Panc1 (cell line): ENCODE data around the gene MAPK8IP3. TPM values are rescaled to one million over a fixed set of nuclear protein-coding genes. Genes with fewer than 3 reads are reported as not detected.
A peak's percentile ranks its signal among the peaks of the same experiment; 100 is the strongest.

ENCODE experiments used
- ATAC-seq: fragments of 200-7000 bp; cut with Tn5 transposase; 2 replicates; pipeline ENCODE4 v1.9.1; 2020; ENCODE audit warnings: mild to moderate bottlenecking, moderate library complexity
- BruUV-seq: library from RNA; stranded (reverse); fragments of 400-500 nt; replicated peaks from 2 replicates; lab custom pipeline; 2021; lab: Mats Ljungman, UMichigan
- CTCF ChIA-PET: fragments of 300-600 bp; sonication (Branson Sonifier 250); formaldehyde crosslinking; loops from one replicate; lab custom pipeline; 2022; ENCODE audit warnings: antibody characterized with exemption; lab: Charles Lee
- POLR2A ChIA-PET: fragments of 300-600 bp; sonication (Branson Sonifier 250); formaldehyde crosslinking; loops from one replicate; lab custom pipeline; 2022; ENCODE audit warnings: antibody characterized with exemption; lab: Charles Lee
- DNase-seq: peaks from one replicate; pipeline ENCODE4 v3.0.0-alpha.2; 2010; ENCODE audit warnings: low read depth, low spot score
- H3K27ac ChIP-seq: 2 replicates; pipeline ENCODE4 v1.5.1; 2011; ENCODE audit warnings: mild to moderate bottlenecking, low read length, inconsistent platforms
- H3K27me3 ChIP-seq: fragments of 200-500 bp; sonication (Bioruptor generic); 2 replicates; pipeline ENCODE4 v1.6.0; 2014; ENCODE audit warnings: low read length, inconsistent platforms; ENCODE audit not compliant: control insufficient read depth, insufficient read depth
- H3K36me3 ChIP-seq: fragments of 200-500 bp; sonication (Bioruptor generic); 2 replicates; pipeline ENCODE4 v1.5.1; 2014; ENCODE audit warnings: inconsistent platforms, mild to moderate bottlenecking, low read length, moderate library complexity; ENCODE audit not compliant: control insufficient read depth, insufficient read depth
- H3K4me1 ChIP-seq: 2 replicates; pipeline ENCODE4 v1.5.1; 2011; ENCODE audit warnings: inconsistent platforms, mild to moderate bottlenecking, low read length, moderate library complexity; ENCODE audit not compliant: control insufficient read depth, insufficient read depth
- H3K4me3 ChIP-seq, 2 experiments: 2 replicates each; pipeline ENCODE4 v1.5.1; 2011 to 2012; ENCODE audit warnings: low read depth in 2 of 2, low read length in 2 of 2, mild to moderate bottlenecking in 2 of 2, inconsistent platforms in 1 of 2, moderate library complexity in 1 of 2
- H3K9me3 ChIP-seq: fragments of 200-500 bp; sonication (Bioruptor generic); 2 replicates; pipeline ENCODE4 v1.5.1; 2014; ENCODE audit warnings: low read depth, mild to moderate bottlenecking, inconsistent platforms, low read length, moderate library complexity; ENCODE audit not compliant: control insufficient read depth, insufficient read depth
- POLR2AphosphoS5 ChIP-seq: IDR thresholded peaks from 2 replicates; pipeline ENCODE4 v1.6.1; 2012; ENCODE audit warnings: mild to moderate bottlenecking, low read depth, low read length, moderate library complexity
- SIN3A ChIP-seq: IDR thresholded peaks from 2 replicates; pipeline ENCODE4 v1.6.1; 2012; ENCODE audit warnings: low read depth, mild to moderate bottlenecking, low read length, moderate library complexity, borderline replicate concordance; ENCODE audit not compliant: insufficient read depth
- TCF7L2 ChIP-seq: IDR thresholded peaks from 2 replicates; pipeline ENCODE4 v1.6.1; 2011; ENCODE audit warnings: mild to moderate bottlenecking, low read depth, low read length, inconsistent platforms
- in situ Hi-C: cut with HindIII; loops from 2 replicates; pipeline ENCODE4 v1.10.0; 2016; ENCODE audit warnings: low sequenced_read_pairs, low pct_unique_long_range_greater_than_20kb
- intact Hi-C: fragments of 100-400 bp; cut with micrococcal nuclease; formaldehyde crosslinking; loops from one replicate; pipeline ENCODE4 v1.10.0; 2022; ENCODE audit not compliant: unreplicated experiment
- total RNA-seq: library from RNA; stranded (reverse); gene quantifications from one replicate; pipeline ENCODE4 v1.2.1, GENCODE V29; 2021; ENCODE audit not compliant: unreplicated experiment
- TF ChIP-seq, protein P1 (sequence below), 2 experiments: IDR thresholded peaks; 2 replicates each; pipeline ENCODE4 v1.6.1; 2011 to 2012; ENCODE audit warnings: low read depth in 2 of 2, control low read depth in 1 of 2, low read length in 1 of 2, mild to moderate bottlenecking in 1 of 2, moderate library complexity in 1 of 2; ENCODE audit not compliant: insufficient read depth in 1 of 2
- TF ChIP-seq, protein P2 (sequence below): fragments of 450-650 bp; IDR thresholded peaks from 2 replicates; pipeline ENCODE4 v1.5.1; 2017; ENCODE audit warnings: mild to moderate bottlenecking

Gene MAPK8IP3
- total RNA-seq, 1 experiment from 2014 or later: 108 TPM

DNA sequence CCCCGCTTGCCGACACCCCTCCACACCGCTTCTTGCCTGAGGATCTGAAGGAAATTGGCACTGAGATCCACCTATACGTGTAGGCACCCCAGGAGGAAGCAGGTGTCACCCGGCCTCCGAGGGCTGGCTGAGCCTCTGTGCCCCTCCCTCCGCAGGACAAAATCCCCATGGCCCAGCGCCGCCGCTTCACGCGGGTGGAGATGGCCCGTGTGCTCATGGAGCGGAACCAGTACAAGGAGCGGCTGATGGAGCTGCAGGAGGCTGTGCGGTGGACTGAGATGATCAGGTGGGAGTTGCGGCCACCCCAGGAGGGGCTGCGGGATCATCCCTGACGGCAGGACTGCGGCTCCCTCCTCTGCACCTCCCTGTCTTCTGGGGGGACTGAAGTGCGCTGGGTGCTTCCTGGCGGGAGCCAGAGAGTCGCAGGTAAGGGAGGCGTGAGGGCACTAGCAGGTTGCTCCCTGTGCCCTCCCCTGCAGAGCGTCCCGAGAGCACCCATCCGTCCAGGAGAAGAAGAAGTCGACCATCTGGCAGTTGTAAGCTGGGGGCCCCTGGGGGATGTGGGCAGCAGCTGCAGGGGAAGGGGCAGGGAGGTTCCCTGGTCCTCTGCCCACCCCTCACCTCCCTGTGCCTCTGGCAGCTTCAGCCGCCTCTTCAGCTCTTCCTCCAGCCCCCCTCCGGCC is 56.3 kb downstream of the MAPK8IP3 start:
- TF ChIP-seq POLR2AphosphoS5 (no peak), SIN3A (no peak), TCF7L2 (no peak)
- TF ChIP-seq, protein P1, sequence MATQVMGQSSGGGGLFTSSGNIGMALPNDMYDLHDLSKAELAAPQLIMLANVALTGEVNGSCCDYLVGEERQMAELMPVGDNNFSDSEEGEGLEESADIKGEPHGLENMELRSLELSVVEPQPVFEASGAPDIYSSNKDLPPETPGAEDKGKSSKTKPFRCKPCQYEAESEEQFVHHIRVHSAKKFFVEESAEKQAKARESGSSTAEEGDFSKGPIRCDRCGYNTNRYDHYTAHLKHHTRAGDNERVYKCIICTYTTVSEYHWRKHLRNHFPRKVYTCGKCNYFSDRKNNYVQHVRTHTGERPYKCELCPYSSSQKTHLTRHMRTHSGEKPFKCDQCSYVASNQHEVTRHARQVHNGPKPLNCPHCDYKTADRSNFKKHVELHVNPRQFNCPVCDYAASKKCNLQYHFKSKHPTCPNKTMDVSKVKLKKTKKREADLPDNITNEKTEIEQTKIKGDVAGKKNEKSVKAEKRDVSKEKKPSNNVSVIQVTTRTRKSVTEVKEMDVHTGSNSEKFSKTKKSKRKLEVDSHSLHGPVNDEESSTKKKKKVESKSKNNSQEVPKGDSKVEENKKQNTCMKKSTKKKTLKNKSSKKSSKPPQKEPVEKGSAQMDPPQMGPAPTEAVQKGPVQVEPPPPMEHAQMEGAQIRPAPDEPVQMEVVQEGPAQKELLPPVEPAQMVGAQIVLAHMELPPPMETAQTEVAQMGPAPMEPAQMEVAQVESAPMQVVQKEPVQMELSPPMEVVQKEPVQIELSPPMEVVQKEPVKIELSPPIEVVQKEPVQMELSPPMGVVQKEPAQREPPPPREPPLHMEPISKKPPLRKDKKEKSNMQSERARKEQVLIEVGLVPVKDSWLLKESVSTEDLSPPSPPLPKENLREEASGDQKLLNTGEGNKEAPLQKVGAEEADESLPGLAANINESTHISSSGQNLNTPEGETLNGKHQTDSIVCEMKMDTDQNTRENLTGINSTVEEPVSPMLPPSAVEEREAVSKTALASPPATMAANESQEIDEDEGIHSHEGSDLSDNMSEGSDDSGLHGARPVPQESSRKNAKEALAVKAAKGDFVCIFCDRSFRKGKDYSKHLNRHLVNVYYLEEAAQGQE (IDR thresholded peaks at IDR 0.05; ENCODE audit: insufficient read depth in 1 of 2, low read depth in 2 of 2, low read length in 1 of 2): no peak
- TF ChIP-seq, protein P2, sequence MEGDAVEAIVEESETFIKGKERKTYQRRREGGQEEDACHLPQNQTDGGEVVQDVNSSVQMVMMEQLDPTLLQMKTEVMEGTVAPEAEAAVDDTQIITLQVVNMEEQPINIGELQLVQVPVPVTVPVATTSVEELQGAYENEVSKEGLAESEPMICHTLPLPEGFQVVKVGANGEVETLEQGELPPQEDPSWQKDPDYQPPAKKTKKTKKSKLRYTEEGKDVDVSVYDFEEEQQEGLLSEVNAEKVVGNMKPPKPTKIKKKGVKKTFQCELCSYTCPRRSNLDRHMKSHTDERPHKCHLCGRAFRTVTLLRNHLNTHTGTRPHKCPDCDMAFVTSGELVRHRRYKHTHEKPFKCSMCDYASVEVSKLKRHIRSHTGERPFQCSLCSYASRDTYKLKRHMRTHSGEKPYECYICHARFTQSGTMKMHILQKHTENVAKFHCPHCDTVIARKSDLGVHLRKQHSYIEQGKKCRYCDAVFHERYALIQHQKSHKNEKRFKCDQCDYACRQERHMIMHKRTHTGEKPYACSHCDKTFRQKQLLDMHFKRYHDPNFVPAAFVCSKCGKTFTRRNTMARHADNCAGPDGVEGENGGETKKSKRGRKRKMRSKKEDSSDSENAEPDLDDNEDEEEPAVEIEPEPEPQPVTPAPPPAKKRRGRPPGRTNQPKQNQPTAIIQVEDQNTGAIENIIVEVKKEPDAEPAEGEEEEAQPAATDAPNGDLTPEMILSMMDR: no peak
- no TSS peak for BruUV-seq
- H3K4me1 ChIP-seq: no peaks in the 10 kb centered on the region
- no peaks in the 10 kb centered on the region for H3K9me3 ChIP-seq
- ATAC-seq (no peak), DNase-seq (no peak)
- H3K36me3 ChIP-seq: no peaks in the 10 kb centered on the region; the same call in 1 of the 2 replicates
- no peak overlapping the region for H3K4me3 ChIP-seq
- ChIA-PET POLR2A (no interaction called here), CTCF (no interaction called here)
- in situ Hi-C loops (no loop called here), intact Hi-C loops (no loop called here)
- no peaks in the 10 kb centered on the region for H3K27me3 ChIP-seq
- no peak overlapping the region for H3K27ac ChIP-seq

DNA sequence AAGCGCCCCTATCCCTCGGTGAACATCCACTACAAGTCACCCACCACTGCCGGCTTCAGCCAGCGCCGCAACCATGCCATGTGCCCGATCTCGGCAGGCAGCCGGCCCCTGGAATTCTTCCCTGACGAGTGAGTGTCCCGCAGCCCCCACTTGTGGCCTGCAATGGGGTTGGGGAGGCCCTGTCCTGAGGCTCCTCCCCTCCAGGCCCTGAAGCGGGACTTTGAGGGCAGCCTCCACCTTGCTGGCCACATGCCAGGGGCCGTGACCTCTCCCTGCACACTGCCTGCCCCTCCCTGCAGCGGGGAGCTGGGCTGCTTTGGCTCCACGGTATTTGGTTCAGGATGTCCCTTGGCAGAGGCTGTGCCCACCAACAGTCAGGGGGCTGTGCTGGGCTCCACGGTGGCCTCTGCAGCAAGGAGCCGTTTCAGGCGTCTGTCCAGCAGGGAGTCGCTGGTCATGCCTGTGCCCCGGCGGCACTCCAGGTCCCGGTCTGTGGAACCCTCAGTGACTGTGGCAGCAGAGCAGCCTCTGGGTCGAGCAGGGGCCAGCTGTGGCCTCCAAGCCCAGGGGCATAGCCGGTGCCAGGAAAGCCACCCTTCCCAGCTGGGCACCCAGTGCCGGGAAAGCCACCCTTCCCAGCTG is 57.0 kb downstream of the MAPK8IP3 start:
- Histone ChIP-seq H3K27ac (no peak overlapping the region), H3K9me3 (no peaks in the 10 kb centered on the region), H3K4me1 (no peaks in the 10 kb centered on the region), H3K36me3 (no peaks in the 10 kb centered on the region; the same call in 1 of the 2 replicates), H3K4me3 (no peak overlapping the region), H3K27me3 (no peaks in the 10 kb centered on the region)
- ATAC-seq (peak; percentile 1; the same call in 1 of the 2 replicates), DNase-seq (no peak)
- POLR2A ChIA-PET: no interaction called here
- BruUV-seq: no TSS peak
- intact Hi-C loops (no loop called here), in situ Hi-C loops (no loop called here)
- no peak for TF ChIP-seq TCF7L2
- TF ChIP-seq, protein P1 (IDR thresholded peaks at IDR 0.05; ENCODE audit: insufficient read depth in 1 of 2, low read depth in 2 of 2, low read length in 1 of 2): no peak
- no peak for TF ChIP-seq POLR2AphosphoS5
- no peak for TF ChIP-seq SIN3A
- TF ChIP-seq, protein P2: no peak
- CTCF ChIA-PET: no interaction called here
